HG03135 (cell line): ENCODE results near the gene SENP7.
A peak's percentile ranks its signal among the peaks of the same experiment; 100 is the strongest.
"Not testable (repeated sequence)": the region's sequence is repeated elsewhere in the genome, so short reads cannot be mapped to it uniquely, and the experiment has no call there.

ENCODE experiments used
- ATAC-seq: cut with Tn5 transposase; IDR thresholded peaks from one replicate; pipeline ENCODE4 v1.9.1; 2021; ENCODE audit warnings: mild to moderate bottlenecking, moderate library complexity; ENCODE audit not compliant: unreplicated experiment

Gene SENP7, protein sequence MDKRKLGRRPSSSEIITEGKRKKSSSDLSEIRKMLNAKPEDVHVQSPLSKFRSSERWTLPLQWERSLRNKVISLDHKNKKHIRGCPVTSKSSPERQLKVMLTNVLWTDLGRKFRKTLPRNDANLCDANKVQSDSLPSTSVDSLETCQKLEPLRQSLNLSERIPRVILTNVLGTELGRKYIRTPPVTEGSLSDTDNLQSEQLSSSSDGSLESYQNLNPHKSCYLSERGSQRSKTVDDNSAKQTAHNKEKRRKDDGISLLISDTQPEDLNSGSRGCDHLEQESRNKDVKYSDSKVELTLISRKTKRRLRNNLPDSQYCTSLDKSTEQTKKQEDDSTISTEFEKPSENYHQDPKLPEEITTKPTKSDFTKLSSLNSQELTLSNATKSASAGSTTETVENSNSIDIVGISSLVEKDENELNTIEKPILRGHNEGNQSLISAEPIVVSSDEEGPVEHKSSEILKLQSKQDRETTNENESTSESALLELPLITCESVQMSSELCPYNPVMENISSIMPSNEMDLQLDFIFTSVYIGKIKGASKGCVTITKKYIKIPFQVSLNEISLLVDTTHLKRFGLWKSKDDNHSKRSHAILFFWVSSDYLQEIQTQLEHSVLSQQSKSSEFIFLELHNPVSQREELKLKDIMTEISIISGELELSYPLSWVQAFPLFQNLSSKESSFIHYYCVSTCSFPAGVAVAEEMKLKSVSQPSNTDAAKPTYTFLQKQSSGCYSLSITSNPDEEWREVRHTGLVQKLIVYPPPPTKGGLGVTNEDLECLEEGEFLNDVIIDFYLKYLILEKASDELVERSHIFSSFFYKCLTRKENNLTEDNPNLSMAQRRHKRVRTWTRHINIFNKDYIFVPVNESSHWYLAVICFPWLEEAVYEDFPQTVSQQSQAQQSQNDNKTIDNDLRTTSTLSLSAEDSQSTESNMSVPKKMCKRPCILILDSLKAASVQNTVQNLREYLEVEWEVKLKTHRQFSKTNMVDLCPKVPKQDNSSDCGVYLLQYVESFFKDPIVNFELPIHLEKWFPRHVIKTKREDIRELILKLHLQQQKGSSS

GRCh38 chr3:101512646-101513418, at the start of gene SENP7:
SENP7 (minus strand) TSS chr3:101513212; CDS start chr3:101513130, 82 bp downstream.
- no peak for ATAC-seq

- ATAC-seq: peak; percentile 99
Measured at GRCh38 chr3:101561630-101562328, 48.8 kb upstream of the SENP7 start, which contains the start of gene TRMT10C. TRMT10C (plus strand) TSS chr3:101561868; CDS start chr3:101564782, 2,914 bp downstream.

DNA sequence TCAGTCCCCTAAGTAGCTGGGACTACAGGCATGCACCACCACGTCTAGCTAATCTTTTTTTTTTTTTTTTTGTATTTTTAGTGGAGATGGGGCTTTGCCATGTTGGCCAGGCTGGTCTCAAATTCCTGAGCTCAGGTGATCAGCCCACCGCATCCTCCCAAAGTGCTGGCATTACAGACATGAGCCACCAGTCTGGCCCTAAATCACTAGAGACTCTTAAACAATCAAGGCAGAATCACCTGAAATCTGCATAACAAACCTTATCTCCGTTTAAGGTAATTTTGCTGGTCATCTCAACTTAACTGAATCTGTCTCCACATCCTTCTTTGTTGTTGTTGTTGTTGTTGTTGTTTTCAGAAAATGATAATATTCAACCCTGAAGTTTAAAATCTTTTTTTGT, 43.1 kb upstream of the SENP7 start:
- ATAC-seq: no peak

- not testable (repeated sequence) for ATAC-seq
Measured at GRCh38 chr3:101553381-101553780, 40.4 kb upstream of the SENP7 start.

- not testable (repeated sequence) for ATAC-seq
Measured at GRCh38 chr3:101551359-101552081, 38.5 kb upstream of the SENP7 start.

DNA sequence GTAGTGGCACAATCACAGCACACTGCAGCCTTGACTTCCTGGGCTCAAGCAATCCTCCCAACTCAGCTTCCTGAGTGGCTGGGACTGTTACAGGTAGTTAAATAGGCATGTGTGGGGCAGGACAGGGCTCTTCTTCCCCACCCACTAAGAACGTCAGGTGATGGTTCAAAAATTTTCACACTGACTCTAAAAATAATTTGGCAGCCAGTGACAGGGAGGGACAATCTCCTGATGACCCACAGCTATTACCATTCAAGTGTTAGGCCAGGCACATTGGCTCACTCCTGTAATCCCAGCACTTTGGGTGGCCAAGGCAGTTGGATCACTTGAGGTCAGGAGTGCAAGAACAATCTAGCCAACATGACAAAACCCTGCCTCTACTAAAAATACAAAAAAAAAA, 36.5 kb upstream of the SENP7 start:
- no peak for ATAC-seq

DNA sequence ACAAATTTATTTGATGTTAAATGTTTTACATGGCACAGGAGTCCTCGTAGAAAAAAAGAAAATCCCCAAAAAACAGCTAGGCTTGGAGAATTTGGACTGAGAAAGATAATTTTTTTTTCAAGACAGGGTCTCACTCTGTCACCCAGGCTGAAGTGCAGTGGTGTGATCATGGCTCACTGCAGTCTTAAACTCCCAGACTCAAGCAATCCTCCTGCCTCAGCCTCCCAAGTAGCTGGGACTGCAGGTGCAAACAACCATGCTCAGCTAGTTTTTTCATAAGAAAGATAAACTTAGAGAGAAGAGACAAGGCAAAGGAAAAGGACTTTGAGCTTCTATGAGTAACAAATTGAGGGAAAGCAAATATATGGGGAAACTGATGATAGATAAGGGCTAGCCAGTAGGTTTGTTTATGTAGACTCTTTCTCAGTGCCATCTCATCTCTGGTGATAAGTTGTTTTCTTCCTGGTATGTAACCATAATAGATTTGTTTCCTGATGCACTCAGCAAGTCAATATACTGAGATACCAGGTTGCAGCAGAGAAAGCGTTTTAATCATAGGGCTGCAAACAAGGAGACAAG, 35.6 kb upstream of the SENP7 start:
- no peak for ATAC-seq

DNA sequence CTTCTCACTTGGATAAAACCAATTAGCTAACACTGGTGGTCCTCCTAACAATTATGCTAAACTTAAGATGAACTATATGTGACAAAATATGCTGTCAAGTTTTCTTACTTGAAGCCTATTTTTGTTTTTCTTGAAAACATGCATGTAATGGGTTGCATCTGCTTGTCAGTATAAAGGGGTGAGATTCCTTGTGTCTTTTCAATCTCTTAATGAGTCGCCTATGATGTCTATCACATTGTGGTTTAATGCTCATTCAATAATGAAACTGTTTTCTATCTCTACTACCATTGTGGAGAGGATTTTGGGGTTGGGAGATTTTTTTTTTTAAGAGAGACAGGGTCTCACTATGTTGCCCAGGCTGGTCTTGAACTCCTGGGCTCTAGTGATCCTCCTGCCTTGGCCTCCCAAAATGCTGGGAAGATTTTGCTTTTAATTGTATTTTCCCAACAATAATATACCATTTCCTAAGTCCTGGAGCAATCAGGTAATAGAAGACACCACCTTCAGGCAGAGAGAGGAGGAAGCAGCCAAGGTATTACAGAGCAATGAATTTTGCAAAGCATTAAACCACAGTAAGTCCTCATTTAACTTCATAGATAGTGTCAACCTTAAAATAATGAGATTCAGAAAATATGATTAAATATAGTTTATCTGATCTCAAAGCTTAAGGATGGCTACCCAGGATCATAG, 31.3 kb upstream of the SENP7 start:
- no peak for ATAC-seq

DNA sequence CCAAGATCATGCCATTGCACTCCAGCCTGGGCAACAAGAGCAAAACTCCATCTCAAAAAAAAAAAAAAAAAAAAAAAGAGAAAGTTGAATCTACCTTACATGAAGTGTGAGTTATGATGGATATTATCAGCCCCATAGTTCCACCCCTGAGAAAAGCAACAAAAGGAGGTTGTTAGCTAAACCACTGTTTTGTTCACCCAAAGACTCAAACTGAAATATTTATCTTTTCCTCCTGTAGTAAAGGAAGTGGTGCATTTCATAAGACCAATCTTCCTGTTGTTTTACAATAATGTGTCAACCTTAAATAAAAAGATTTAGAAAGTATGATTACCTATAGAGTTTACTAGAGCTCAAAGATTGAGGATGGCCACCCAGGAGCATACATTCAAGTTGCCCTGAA, 29.9 kb upstream of the SENP7 start:
- ATAC-seq: no peak

DNA sequence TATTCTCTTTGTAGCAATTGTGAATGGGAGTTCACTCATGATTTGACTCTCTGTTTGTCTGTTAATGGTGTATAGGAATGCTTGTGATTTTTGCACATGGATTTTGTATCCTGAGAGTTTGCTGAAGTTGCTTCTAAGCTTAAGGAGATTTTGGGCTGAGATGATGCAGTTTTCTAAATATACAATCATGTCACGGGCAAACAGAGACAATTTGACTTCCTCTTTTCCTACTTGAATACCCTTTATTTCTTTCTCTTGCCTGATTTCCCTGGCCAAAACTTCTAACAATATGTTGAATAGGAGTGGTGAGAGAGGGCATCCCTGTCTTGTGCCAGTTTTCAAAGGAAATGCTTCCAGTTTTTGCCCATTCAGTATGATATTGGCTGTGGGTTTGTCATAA, 23.9 kb upstream of the SENP7 start:
- ATAC-seq: not testable (repeated sequence)

DNA sequence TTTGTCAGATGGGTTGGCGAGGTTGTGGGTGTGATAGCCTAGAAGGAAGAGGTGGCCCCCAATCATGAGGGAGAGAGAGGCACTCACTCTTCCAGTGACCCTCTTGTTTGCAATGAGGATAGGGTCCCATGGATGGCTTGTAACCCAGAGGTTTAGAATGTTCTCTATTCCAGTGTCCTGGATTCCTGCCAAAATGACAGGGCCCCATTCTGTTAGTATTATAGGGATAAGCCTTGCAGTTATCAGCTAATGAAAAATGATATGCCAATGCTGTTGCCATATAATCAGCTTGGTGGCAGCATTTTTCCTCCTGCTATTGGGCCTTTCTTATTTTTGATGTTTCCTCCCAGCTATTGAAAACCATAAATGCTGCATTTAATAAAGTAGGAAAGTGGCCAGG, 23.3 kb upstream of the SENP7 start:
- no peak for ATAC-seq

DNA sequence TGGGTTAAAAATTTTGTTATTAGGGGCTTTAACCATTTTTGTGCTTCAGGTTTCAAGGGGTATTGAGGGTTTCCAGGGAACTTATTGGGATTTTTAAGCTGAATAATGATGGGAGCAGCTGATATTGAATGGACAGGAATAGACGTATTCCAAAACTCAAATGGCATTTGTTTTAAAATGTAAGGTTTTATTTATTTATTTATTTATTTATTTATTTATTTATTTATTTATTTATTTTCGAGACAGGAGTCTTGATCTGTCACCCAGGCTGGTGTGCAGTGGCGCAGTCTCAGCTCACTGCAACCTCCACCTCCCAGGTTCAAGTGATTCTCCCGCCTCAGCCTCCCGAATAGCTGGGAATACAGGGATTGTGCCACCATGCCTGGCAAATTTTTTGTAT, 22.2 kb upstream of the SENP7 start:
- no peak for ATAC-seq

GRCh38 chr3:101533603-101533968, 20.6 kb upstream of the SENP7 start:
- no peak for ATAC-seq

- no peak for ATAC-seq
Measured at GRCh38 chr3:101532783-101533602, 20.0 kb upstream of the SENP7 start.

DNA sequence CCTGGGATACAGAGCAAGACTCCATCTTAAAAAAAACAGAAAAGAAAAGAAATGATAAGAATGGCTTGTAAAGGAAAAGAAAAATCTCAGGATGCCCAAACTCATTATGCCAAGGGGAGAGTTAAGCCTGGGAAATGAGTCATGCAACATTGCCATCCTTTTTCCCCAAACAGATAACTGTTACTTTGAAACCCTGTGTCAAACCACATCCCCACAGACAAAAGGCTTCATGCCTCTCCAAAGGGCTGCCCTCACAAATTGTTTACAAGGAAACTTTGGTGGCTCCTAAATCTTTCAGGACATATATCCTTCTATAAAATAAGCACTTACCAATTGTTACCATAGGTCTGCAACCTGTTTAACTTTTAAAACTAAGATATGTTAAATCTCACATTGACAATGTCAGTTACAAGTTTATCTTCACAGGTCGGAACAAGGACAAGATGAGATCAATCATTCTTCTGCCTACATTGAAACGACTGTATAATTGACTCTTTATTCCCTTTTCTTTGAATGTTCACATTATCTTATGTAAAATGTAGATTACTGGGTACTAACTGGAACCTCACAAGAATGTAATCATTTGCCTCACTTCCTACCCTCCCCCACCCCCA, 18.6 kb upstream of the SENP7 start:
- no peak for ATAC-seq

DNA sequence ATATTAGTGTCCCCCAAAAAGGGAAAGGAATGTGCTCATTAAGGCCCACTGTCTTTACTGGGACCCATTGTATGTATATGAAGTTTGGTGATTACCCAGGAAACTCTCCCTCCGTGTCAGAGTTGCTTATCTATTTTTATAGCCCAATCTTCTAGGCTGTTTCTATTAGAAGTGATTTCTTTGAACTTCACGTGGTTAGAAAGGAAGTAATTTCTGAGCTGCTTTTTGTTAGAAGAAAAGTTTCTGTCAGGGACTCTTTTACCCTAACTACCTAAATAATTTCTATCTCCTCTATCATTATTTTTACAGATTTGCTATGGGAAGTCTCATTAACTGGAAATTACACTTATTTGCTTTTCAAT, 17.7 kb upstream of the SENP7 start:
- ATAC-seq: no peak
